Upper lobe of left lung (tissue), 6 donors: ENCODE measurements around the gene TUBGCP2. TPM values are rescaled to one million over a fixed set of nuclear protein-coding genes. Genes with fewer than 3 reads are reported as not detected.

Source experiments
- ATAC-seq, 2 donors: fragments of 200-7000 bp; cut with Tn5 transposase; one replicate each; pipeline ENCODE4 v1.9.1; 2022; ENCODE audit warnings: mild to moderate bottlenecking in 2 of 2, moderate library complexity in 2 of 2; ENCODE audit not compliant: low FRiP score in 2 of 2
- DNase-seq, 2 donors: peaks; one replicate each; pipeline ENCODE4 v3.0.0-alpha.2; 2019 to 2020
- H3K27ac ChIP-seq, 4 donors: fragments of 200-600 bp; sonication (generic); one replicate each; pipeline ENCODE4 v1.5.1; 2016 to 2019
- H3K27me3 ChIP-seq, 4 donors: fragments of 200-600 bp; sonication (generic); one replicate each; pipeline ENCODE4 v1.5.1; 2017 to 2019
- H3K36me3 ChIP-seq, 4 donors: fragments of 200-600 bp; sonication (generic); one replicate each; pipeline ENCODE4 v1.5.1; 2016 to 2019
- H3K4me1 ChIP-seq, 4 donors: fragments of 200-600 bp; sonication (generic); one replicate each; pipeline ENCODE4 v1.5.1; 2018 to 2019
- H3K4me3 ChIP-seq, 4 donors: fragments of 200-600 bp; sonication (generic); one replicate each; pipeline ENCODE4 v1.5.1; 2017 to 2019; ENCODE audit warnings: mild to moderate bottlenecking in 2 of 4, moderate library complexity in 1 of 4
- H3K9me3 ChIP-seq, 4 donors: fragments of 200-600 bp; sonication (generic); one replicate each; pipeline ENCODE4 v1.5.1; 2018 to 2019
- EP300 ChIP-seq, 4 donors: sonication (generic); formaldehyde crosslinking; IDR thresholded peaks; one replicate each; pipeline ENCODE4 v1.5.1; 2017; ENCODE audit warnings: antibody characterized with exemption in 4 of 4, control low read depth in 2 of 4
- POLR2A ChIP-seq, 4 donors: fragments of 450-650 bp; IDR thresholded peaks; one replicate each; pipeline ENCODE4 v1.5.1; 2016 to 2017; ENCODE audit warnings: antibody characterized with exemption in 4 of 4, mild to moderate bottlenecking in 2 of 4
- POLR2AphosphoS5 ChIP-seq, 2 donors: sonication (generic); formaldehyde crosslinking; IDR thresholded peaks; one replicate each; pipeline ENCODE4 v1.5.1; 2017; ENCODE audit warnings: antibody characterized with exemption in 2 of 2
- WGBS, 2 donors: methylation state at CpG; one replicate each; pipeline ENCODE4 v1.1.5; 2017 to 2018; 5-methylcytosine and 5-hydroxymethylcytosine counted together
- total RNA-seq, 6 donors: library from RNA; depleted of rRNA in 4 of 6; stranded (reverse); fragments of >200 nt in 4 of 6; gene quantifications; one replicate each; pipeline versions ENCODE4 v1.1.0 to v1.2.1, GENCODE V29; 2016 to 2021
- TF ChIP-seq, protein P1 (sequence below), 6 experiments: fragments of 450-650 bp in 4 of 6; fragments of 200-600 bp in 2 of 6; sonication (generic) in 2 of 6; IDR thresholded peaks; one replicate each; pipeline ENCODE4 v1.5.1; 2016 to 2019; ENCODE audit warnings: antibody characterized with exemption in 6 of 6
- donor health status: DM: no; HTN: no; CAD: no; lungs with moderate emphysema.
- donor health status: DM: no; HTN: yes; CAD: no; lungs with severe emphysema.

The TUBGCP2 gene
- total RNA-seq, 6 donors from 2014 or later = 41.7 to 106 (median 56.3) TPM

DNA sequence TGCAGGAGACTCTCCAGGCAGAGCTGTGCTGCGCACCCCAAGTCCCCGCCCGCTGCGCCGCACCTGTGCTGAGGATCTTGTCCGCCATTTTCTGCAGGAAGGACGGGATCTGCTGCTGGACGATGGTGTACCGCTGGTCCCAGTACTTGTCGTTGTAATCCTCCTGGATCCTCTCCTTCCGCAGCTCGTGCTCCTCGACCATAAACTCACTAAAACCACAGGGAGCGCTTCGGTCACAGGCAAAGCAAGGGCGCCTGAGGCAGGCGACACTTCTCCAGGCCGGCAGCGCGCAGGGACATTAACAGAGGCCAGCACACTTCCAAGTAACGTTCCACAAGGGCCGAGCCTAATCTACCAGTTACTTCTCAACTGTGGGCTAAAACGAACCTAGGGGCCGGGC lies 18.9 kb downstream of the TUBGCP2 start:
- Histone ChIP-seq H3K4me1 (peaks cover 0 to 11% (median 4%) of the 10 kb centered on the region in 4 donors), H3K27ac (no peak overlapping the region), H3K36me3 (peaks cover 19 to 88% (median 80%) of the 10 kb centered on the region in 4 donors), H3K9me3 (no peaks in the 10 kb centered on the region), H3K4me3 (no peak overlapping the region), H3K27me3 (no peaks in the 10 kb centered on the region)
- peak in 1 of 2 donors; percentile 64 for DNase-seq
- ATAC-seq = no peak
- 95 to 97% methylated on average over 20 to 24 of the region's 24 CpGs for WGBS, 2 donors
- TF ChIP-seq EP300 (IDR thresholded peaks at IDR 0.05) (no peak), POLR2AphosphoS5 (IDR thresholded peaks at IDR 0.05) (no peak), POLR2A (IDR thresholded peaks at IDR 0.05) (no peak)
- TF ChIP-seq, protein P1, sequence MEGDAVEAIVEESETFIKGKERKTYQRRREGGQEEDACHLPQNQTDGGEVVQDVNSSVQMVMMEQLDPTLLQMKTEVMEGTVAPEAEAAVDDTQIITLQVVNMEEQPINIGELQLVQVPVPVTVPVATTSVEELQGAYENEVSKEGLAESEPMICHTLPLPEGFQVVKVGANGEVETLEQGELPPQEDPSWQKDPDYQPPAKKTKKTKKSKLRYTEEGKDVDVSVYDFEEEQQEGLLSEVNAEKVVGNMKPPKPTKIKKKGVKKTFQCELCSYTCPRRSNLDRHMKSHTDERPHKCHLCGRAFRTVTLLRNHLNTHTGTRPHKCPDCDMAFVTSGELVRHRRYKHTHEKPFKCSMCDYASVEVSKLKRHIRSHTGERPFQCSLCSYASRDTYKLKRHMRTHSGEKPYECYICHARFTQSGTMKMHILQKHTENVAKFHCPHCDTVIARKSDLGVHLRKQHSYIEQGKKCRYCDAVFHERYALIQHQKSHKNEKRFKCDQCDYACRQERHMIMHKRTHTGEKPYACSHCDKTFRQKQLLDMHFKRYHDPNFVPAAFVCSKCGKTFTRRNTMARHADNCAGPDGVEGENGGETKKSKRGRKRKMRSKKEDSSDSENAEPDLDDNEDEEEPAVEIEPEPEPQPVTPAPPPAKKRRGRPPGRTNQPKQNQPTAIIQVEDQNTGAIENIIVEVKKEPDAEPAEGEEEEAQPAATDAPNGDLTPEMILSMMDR (IDR thresholded peaks at IDR 0.05) = no peak

GRCh38 chr10:133287832-133288500 lies 20.7 kb downstream of the TUBGCP2 start:
- DNase-seq = peak in 1 of 2 donors; percentile 66
- 93 to 95% methylated on average over 10 to 46 of the region's 46 CpGs for WGBS, 2 donors
- Histone ChIP-seq H3K4me3 (no peak overlapping the region), H3K9me3 (no peaks in the 10 kb centered on the region), H3K36me3 (peaks cover 27 to 88% (median 82%) of the 10 kb centered on the region in 4 donors), H3K27ac (no peak overlapping the region), H3K27me3 (no peaks in the 10 kb centered on the region), H3K4me1 (peaks cover 0 to 3% (median 0%) of the 10 kb centered on the region in 4 donors)
- TF ChIP-seq POLR2A (IDR thresholded peaks at IDR 0.05) (no peak), EP300 (IDR thresholded peaks at IDR 0.05) (no peak), POLR2AphosphoS5 (IDR thresholded peaks at IDR 0.05) (no peak)
- TF ChIP-seq, protein P1 (IDR thresholded peaks at IDR 0.05) = no peak
- peak in 1 of 2 donors; percentile 32 for ATAC-seq

DNA sequence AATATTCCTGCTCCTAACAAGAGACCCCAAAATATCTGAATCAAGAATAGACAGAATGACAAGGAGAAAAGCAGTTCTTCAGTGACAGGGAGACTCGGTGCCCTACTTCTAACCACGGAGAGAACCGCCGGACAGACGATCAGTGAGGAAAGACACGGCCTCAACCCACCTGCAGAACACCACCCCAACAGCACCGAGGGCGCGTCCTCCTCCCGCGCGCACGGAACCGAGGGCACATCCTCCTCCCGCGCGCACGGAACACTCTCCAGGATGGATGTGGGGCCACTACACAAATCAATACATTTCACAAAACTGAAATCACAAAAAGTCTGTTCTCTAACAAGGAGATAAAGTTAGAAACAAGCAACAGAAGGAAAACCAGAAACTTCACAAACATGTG lies 22.3 kb downstream of the TUBGCP2 start:
- H3K9me3 ChIP-seq = no peaks in the 10 kb centered on the region
- ATAC-seq = no peak
- H3K4me1 ChIP-seq = no peaks in the 10 kb centered on the region
- H3K36me3 ChIP-seq = peaks cover 35 to 97% (median 92%) of the 10 kb centered on the region in 4 donors
- 89 to 91% methylated on average over 18 of the region's 18 CpGs for WGBS, 2 donors
- no peak overlapping the region for H3K27ac ChIP-seq
- H3K4me3 ChIP-seq = no peak overlapping the region
- DNase-seq = peak in 1 of 2 donors; percentile 49
- TF ChIP-seq, protein P1 (IDR thresholded peaks at IDR 0.05) = no peak
- TF ChIP-seq POLR2AphosphoS5 (IDR thresholded peaks at IDR 0.05) (no peak), EP300 (IDR thresholded peaks at IDR 0.05) (no peak), POLR2A (IDR thresholded peaks at IDR 0.05) (no peak)
- no peaks in the 10 kb centered on the region for H3K27me3 ChIP-seq

GRCh38 chr10:133285217-133285616 lies 23.5 kb downstream of the TUBGCP2 start:
- ATAC-seq (no peak), DNase-seq (peak in 1 of 2 donors; percentile 79)
- H3K4me3 ChIP-seq = no peak overlapping the region
- TF ChIP-seq, protein P1 (IDR thresholded peaks at IDR 0.05) = no peak
- TF ChIP-seq POLR2AphosphoS5 (IDR thresholded peaks at IDR 0.05) (no peak), POLR2A (IDR thresholded peaks at IDR 0.05) (no peak), EP300 (IDR thresholded peaks at IDR 0.05) (no peak)
- H3K27me3 ChIP-seq = no peaks in the 10 kb centered on the region
- 92 to 95% methylated on average over 29 to 36 of the region's 36 CpGs for WGBS, 2 donors
- no peaks in the 10 kb centered on the region for H3K9me3 ChIP-seq
- no peaks in the 10 kb centered on the region for H3K4me1 ChIP-seq
- peaks cover 28 to 100% (median 93%) of the 10 kb centered on the region in 4 donors for H3K36me3 ChIP-seq
- H3K27ac ChIP-seq = no peak overlapping the region
